ENCODE data around the gene PPARA. TPM values are rescaled to one million over a fixed set of nuclear protein-coding genes. Genes with fewer than 3 reads are reported as not detected.
A peak's percentile ranks its signal among the peaks of the same experiment; 100 is the strongest.

PPARA gene
- total and polyA plus RNA-seq, 7 experiments from 2014 or later, result 3.7 to 21.6 (median 16.4) TPM

DNA sequence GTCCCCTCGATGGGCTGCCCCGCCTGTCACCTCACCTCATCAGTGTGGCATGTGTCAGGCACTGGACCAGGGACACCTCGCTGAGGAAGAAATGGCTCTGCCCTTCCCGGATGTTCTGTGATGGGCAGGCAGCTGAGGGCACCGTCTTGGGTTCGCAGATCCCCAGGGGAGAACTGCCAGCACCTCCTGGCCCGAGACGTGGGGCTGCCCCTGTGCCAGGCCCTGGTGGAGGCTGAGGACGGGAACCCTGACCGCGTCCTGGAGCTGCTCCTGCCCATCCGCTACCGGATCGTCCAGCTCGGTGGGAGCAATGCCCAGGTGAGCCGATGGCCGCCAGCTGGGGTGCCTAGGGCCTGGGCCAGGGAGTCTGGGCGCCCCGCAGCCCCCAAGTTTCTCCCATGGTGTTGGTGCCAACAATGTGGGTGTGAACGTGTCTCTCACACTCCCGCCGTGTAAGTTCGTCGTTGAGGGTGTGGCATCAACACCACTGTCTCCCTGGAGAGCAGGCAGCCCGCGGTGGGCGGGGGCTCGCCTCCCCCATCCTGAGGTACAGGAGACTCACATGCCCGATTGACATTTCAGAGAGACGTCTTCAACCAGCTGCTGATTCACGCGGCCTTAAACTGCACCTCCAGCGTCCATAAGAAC lies 139.0 kb downstream of the PPARA start:
- intact Hi-C loops (cut with micrococcal nuclease), result no loop called here
- ChIA-PET CTCF (no interaction called here), POLR2A (interaction anchor here (1.3 kb wide), 1 partner anchor 39 kb away, joined by 4 read pairs; the partner anchor contains the start of gene CDPF1)
- Mint-ChIP-seq H3K4me1 (peaks cover 0 to 32% (median 4%) of the 10 kb centered on the region in 7 donors), H3K27me3 (no peaks in the 10 kb centered on the region), H3K36me3 (peaks cover 4 to 33% (median 9%) of the 10 kb centered on the region in 5 donors), H3K27ac (no peak overlapping the region), H3K9me3 (peaks cover 0 to 5% (median 0%) of the 10 kb centered on the region in 11 donors), H3K4me3 (peak overlapping the region in 1 of 10 donors; percentile 44)
- DNase-seq (no peak), ATAC-seq (peak; percentile 57)
- Histone ChIP-seq H3K36me3 (ENCODE audit: control insufficient read depth in 2 of 3, insufficient read depth in 3 of 3, low read length in 3 of 3) (no peaks in the 10 kb centered on the region), H3K27ac (ENCODE audit: low read depth, low read length) (no peak overlapping the region), H3K4me1 (ENCODE audit: control insufficient read depth in 2 of 2, insufficient read depth in 2 of 2, low read length in 2 of 2) (peaks cover 0 to 26% of the 10 kb centered on the region in 2 donors), H3K4me3 (ENCODE audit: low read length) (no peak overlapping the region), H3K9me3 (ENCODE audit: control insufficient read depth in 2 of 3, low read length in 3 of 3) (no peaks in the 10 kb centered on the region), H3K27me3 (ENCODE audit: control insufficient read depth in 2 of 2, insufficient read depth in 2 of 2, low read length in 2 of 2) (no peaks in the 10 kb centered on the region)

- Histone ChIP-seq H3K4me3 (ENCODE audit: low read length) (no peak overlapping the region), H3K4me1 (ENCODE audit: control insufficient read depth in 2 of 2, insufficient read depth in 2 of 2, low read length in 2 of 2) (peaks cover 0 to 27% of the 10 kb centered on the region in 2 donors), H3K9me3 (ENCODE audit: control insufficient read depth in 2 of 3, low read length in 3 of 3) (no peaks in the 10 kb centered on the region), H3K27ac (ENCODE audit: low read depth, low read length) (no peak overlapping the region), H3K27me3 (ENCODE audit: control insufficient read depth in 2 of 2, insufficient read depth in 2 of 2, low read length in 2 of 2) (no peaks in the 10 kb centered on the region), H3K36me3 (ENCODE audit: control insufficient read depth in 2 of 3, insufficient read depth in 3 of 3, low read length in 3 of 3) (no peaks in the 10 kb centered on the region)
- H3K9me3 Mint-ChIP-seq, result peaks cover 0 to 5% (median 0%) of the 10 kb centered on the region in 11 donors
- intact Hi-C loops (cut with micrococcal nuclease), result no loop called here
- H3K4me3 Mint-ChIP-seq, result peak overlapping the region in 2 of 10 donors; percentile 51 to 64
- POLR2A ChIA-PET, result interaction anchor here (1.3 kb wide), 1 partner anchor 40 kb away, joined by 4 read pairs; the partner anchor contains the start of gene CDPF1
- peak overlapping the region in 1 of 9 donors; percentile 69 for H3K27ac Mint-ChIP-seq
- peaks cover 0 to 38% (median 9%) of the 10 kb centered on the region in 7 donors for H3K4me1 Mint-ChIP-seq
- peaks cover 4 to 31% (median 7%) of the 10 kb centered on the region in 5 donors for H3K36me3 Mint-ChIP-seq
- ATAC-seq, result peak; percentile 30
- H3K27me3 Mint-ChIP-seq, result no peaks in the 10 kb centered on the region
- CTCF ChIA-PET, result no interaction called here
- DNase-seq, result no peak
These were observed 140.0 kb downstream of the PPARA start for GRCh38 chr22:46290121-46290842.

- Mint-ChIP-seq H3K36me3 (peaks cover 4 to 28% (median 7%) of the 10 kb centered on the region in 5 donors), H3K27me3 (no peaks in the 10 kb centered on the region), H3K9me3 (peaks cover 0 to 5% (median 0%) of the 10 kb centered on the region in 11 donors), H3K4me1 (peaks cover 4 to 43% (median 13%) of the 10 kb centered on the region in 7 donors), H3K27ac (peak overlapping the region in 1 of 9 donors; percentile 18), H3K4me3 (peak overlapping the region in 1 of 10 donors; percentile 53)
- ATAC-seq, result no peak
- ChIA-PET POLR2A (no interaction called here), CTCF (no interaction called here)
- no peak for DNase-seq
- intact Hi-C loops (cut with micrococcal nuclease), result no loop called here
- Histone ChIP-seq H3K9me3 (ENCODE audit: control insufficient read depth in 2 of 3, low read length in 3 of 3) (no peaks in the 10 kb centered on the region), H3K4me3 (ENCODE audit: low read length) (no peak overlapping the region), H3K36me3 (ENCODE audit: control insufficient read depth in 2 of 3, insufficient read depth in 3 of 3, low read length in 3 of 3) (no peaks in the 10 kb centered on the region), H3K27ac (ENCODE audit: low read depth, low read length) (no peak overlapping the region), H3K4me1 (ENCODE audit: control insufficient read depth in 2 of 2, insufficient read depth in 2 of 2, low read length in 2 of 2) (peaks cover 7 to 35% of the 10 kb centered on the region in 2 donors), H3K27me3 (ENCODE audit: control insufficient read depth in 2 of 2, insufficient read depth in 2 of 2, low read length in 2 of 2) (no peaks in the 10 kb centered on the region)
These were observed 140.8 kb downstream of the PPARA start for GRCh38 chr22:46290843-46291785.

DNA sequence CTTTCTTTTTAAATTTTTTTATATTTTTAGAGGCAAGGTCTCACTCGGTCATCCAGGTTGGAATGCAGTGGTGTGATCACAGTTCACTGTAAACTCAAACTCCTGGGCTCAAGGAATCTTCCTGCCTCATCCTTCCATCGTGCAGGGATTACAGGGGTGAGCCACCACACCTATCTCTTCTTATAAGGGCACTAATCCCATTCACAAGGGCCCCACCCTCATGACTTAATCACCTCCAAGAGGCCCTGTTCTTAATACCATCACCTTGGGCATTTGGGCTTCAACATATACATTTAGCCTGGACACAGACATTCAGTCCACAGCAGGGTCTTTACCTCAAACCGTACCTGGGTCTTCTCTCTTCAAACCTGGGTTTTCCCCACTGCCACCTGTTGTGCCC lies 141.8 kb downstream of the PPARA start:
- peaks cover 4 to 26% (median 7%) of the 10 kb centered on the region in 5 donors for H3K36me3 Mint-ChIP-seq
- Histone ChIP-seq H3K9me3 (ENCODE audit: control insufficient read depth in 2 of 3, low read length in 3 of 3) (no peaks in the 10 kb centered on the region), H3K27me3 (ENCODE audit: control insufficient read depth in 2 of 2, insufficient read depth in 2 of 2, low read length in 2 of 2) (no peaks in the 10 kb centered on the region), H3K36me3 (ENCODE audit: control insufficient read depth in 2 of 3, insufficient read depth in 3 of 3, low read length in 3 of 3) (no peaks in the 10 kb centered on the region), H3K4me3 (ENCODE audit: low read length) (no peak overlapping the region), H3K4me1 (ENCODE audit: control insufficient read depth in 2 of 2, insufficient read depth in 2 of 2, low read length in 2 of 2) (peaks cover 8 to 32% of the 10 kb centered on the region in 2 donors), H3K27ac (ENCODE audit: low read depth, low read length) (no peak overlapping the region)
- ATAC-seq, result no peak
- peaks cover 0 to 5% (median 0%) of the 10 kb centered on the region in 11 donors for H3K9me3 Mint-ChIP-seq
- peaks cover 9 to 46% (median 20%) of the 10 kb centered on the region in 7 donors for H3K4me1 Mint-ChIP-seq
- POLR2A ChIA-PET, result no interaction called here
- H3K27me3 Mint-ChIP-seq, result no peaks in the 10 kb centered on the region
- no peak overlapping the region for H3K27ac Mint-ChIP-seq
- CTCF ChIA-PET, result no interaction called here
- no peak overlapping the region for H3K4me3 Mint-ChIP-seq
- no peak for DNase-seq
- intact Hi-C loops (cut with micrococcal nuclease), result no loop called here

- Mint-ChIP-seq H3K36me3 (peaks cover 4 to 22% (median 5%) of the 10 kb centered on the region in 5 donors), H3K4me3 (no peak overlapping the region), H3K4me1 (peaks cover 14 to 46% (median 25%) of the 10 kb centered on the region in 7 donors), H3K9me3 (peaks cover 0 to 5% (median 0%) of the 10 kb centered on the region in 11 donors), H3K27me3 (peaks cover 0 to 4% (median 0%) of the 10 kb centered on the region in 5 donors), H3K27ac (no peak overlapping the region)
- no peak for ATAC-seq
- Histone ChIP-seq H3K4me3 (ENCODE audit: low read length) (no peak overlapping the region), H3K27ac (ENCODE audit: low read depth, low read length) (no peak overlapping the region), H3K4me1 (ENCODE audit: control insufficient read depth in 2 of 2, insufficient read depth in 2 of 2, low read length in 2 of 2) (peaks cover 8 to 31% of the 10 kb centered on the region in 2 donors), H3K9me3 (ENCODE audit: control insufficient read depth in 2 of 3, low read length in 3 of 3) (no peaks in the 10 kb centered on the region), H3K27me3 (ENCODE audit: control insufficient read depth in 2 of 2, insufficient read depth in 2 of 2, low read length in 2 of 2) (no peaks in the 10 kb centered on the region), H3K36me3 (ENCODE audit: control insufficient read depth in 2 of 3, insufficient read depth in 3 of 3, low read length in 3 of 3) (no peaks in the 10 kb centered on the region)
- intact Hi-C loops (cut with micrococcal nuclease), result no loop called here
- CTCF ChIA-PET, result no interaction called here
- DNase-seq, result no peak
- POLR2A ChIA-PET, result no interaction called here
These were observed 142.4 kb downstream of the PPARA start for GRCh38 chr22:46292732-46293131.
